Measurements from ENCODE around the gene LDHAL6A. TPM values are rescaled to one million over a fixed set of nuclear protein-coding genes. Genes with fewer than 3 reads are reported as not detected.
"Not testable (repeated sequence)": the region's sequence is repeated elsewhere in the genome, so short reads cannot be mapped to it uniquely, and the experiment has no call there.

The LDHAL6A gene
- not detected for total RNA-seq

DNA sequence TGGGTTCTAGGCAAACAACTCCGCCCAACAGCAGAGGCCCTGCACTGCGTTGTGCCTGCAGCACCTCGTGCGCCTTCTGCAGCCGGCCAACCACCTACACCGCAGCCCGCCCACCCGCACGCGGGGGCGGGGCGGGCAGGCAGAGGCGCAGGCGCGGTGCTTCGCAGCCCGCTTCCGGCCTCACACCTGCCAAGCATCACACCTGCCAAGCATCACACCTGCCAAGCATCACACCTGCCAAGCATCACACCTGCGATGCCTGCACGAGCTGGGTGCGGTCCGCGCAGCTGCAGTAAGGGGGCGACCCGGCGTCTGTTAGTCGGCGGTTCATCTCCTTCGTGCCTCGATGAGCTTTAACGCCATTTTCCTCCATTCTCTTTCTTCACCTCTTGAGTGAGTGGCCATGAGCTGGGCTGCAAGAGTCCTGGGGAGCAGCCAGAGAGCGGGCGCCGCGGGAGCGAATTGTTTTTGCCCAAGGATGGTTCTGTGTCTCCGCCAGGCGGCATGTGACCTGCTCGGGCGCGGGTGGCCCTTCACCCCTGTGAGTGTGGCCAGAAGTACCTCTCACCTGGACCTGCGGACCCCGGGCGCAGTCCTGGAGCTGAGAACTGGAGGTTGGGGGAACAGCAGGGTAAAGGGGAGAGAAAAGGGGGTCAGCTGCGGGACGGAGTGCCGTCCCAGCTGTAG, at the start of gene LDHAL6A:
TSS of gene LDHAL6A (plus strand) at position 171 of the 687 bp plus-strand sequence. CDS start 825 bp downstream, outside the sequence.
- Histone ChIP-seq H3K4me3 (ENCODE audit: low read length in 3 of 3) (no peak within 1 kb of the TSS), H3K9me3 (ENCODE audit: control insufficient read depth in 3 of 3, low read length in 3 of 3) (no peaks in the 10 kb centered on the region), H3K36me3 (ENCODE audit: control insufficient read depth in 3 of 3, insufficient read depth in 3 of 3, low read length in 3 of 3) (no peaks in the 10 kb centered on the region), H3K9ac (ENCODE audit: low read depth in 1 of 3, low read length in 3 of 3) (no peak within 1 kb of the TSS), H3K4me1 (ENCODE audit: control insufficient read depth in 3 of 3, insufficient read depth in 3 of 3, low read length in 3 of 3) (no peaks in the 10 kb centered on the region), H3K27ac (ENCODE audit: low read depth, low read length) (no peak within 1 kb of the TSS), H3K27me3 (ENCODE audit: control insufficient read depth in 3 of 3, insufficient read depth in 3 of 3, low read length in 3 of 3) (peaks cover 4 to 7% (median 5%) of the 10 kb centered on the region in 3 donors)

DNA sequence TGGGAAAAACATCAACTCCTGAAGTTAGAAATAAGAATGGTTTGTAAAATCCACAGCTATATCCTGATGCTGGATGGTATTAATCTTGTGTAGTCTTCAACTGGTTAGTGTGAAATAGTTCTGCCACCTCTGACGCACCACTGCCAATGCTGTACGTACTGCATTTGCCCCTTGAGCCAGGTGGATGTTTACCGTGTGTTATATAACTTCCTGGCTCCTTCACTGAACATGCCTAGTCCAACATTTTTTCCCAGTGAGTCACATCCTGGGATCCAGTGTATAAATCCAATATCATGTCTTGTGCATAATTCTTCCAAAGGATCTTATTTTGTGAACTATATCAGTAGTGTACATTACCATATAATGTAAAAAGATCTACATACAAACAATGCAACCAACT, 48.3 kb upstream of the LDHAL6A start:
- H3K4me3 ChIP-seq (ENCODE audit: low read length in 3 of 3); H3K27me3 ChIP-seq (ENCODE audit: control insufficient read depth in 3 of 3, insufficient read depth in 3 of 3, low read length in 3 of 3); H3K9ac ChIP-seq (ENCODE audit: low read depth in 1 of 3, low read length in 3 of 3); H3K9me3 ChIP-seq (ENCODE audit: control insufficient read depth in 3 of 3, low read length in 3 of 3); H3K4me1 ChIP-seq (ENCODE audit: control insufficient read depth in 3 of 3, insufficient read depth in 3 of 3, low read length in 3 of 3); H3K27ac ChIP-seq (ENCODE audit: low read depth, low read length): not testable (repeated sequence)
- H3K36me3 ChIP-seq (ENCODE audit: control insufficient read depth in 3 of 3, insufficient read depth in 3 of 3, low read length in 3 of 3): peaks cover 33 to 57% (median 54%) of the 10 kb centered on the region in 3 donors

DNA sequence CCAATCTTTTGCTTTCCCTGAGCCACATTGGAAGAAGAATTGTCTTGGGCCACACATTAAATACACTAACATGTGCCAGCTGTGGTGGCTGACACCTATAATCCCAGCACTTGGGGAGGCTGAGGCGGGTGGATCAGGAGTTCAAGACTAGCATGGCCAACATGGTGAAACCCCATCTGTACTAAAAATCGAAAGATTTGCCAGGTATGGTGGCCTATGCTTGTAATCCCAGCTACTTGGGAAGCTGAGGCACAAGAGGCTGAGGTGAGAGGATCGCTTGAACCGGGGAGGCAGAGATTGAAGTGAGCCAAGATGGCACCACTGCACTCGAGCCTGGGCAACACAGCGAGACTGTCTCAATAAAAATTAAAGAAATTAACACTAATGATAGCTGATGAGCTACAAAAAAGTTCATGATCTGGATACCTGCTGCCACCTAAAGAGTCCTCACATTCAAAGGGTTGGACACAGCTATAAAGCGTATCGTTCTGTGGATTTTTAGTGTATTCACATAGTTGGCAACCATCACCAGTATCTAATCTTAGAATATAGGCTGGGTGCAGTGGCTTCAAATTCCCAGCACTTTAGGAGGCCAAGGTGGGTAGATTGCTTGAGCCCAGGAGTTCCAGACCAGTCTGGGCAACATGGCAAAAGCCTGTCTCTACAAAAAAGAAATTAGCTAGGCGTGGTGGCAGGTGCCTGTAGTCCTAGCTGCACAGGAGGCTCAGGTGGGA, 46.9 kb upstream of the LDHAL6A start:
- Histone ChIP-seq H3K4me1 (ENCODE audit: control insufficient read depth in 3 of 3, insufficient read depth in 3 of 3, low read length in 3 of 3) (peaks cover 0 to 3% (median 0%) of the 10 kb centered on the region in 3 donors), H3K36me3 (ENCODE audit: control insufficient read depth in 3 of 3, insufficient read depth in 3 of 3, low read length in 3 of 3) (peaks cover 24 to 44% (median 41%) of the 10 kb centered on the region in 3 donors)

DNA sequence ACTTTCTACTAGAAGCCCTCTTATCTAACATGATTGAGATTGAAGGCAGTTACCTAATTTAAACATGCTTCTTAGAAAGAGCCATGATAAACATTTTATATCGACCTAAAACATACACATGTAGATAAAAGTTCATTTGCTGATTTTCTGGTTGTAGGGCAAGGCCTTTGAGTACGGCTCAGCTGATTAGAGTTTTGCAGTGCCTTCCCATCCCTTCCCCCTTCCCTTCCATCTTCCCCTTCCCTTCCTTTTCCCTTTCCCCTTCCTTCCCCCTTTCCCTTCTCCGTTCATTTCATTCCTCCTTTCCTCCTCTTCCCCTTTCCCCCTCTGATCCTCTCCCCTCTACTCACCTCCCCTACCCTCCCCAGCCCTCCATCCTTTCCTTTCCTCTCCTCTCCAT, 39.2 kb upstream of the LDHAL6A start:
- H3K4me1 ChIP-seq (ENCODE audit: control insufficient read depth in 3 of 3, insufficient read depth in 3 of 3, low read length in 3 of 3): peaks cover 0 to 3% (median 0%) of the 10 kb centered on the region in 3 donors
- H3K27ac ChIP-seq (ENCODE audit: low read depth, low read length): no peak overlapping the region

More for the DNA sequence above, 46.9 kb upstream of the LDHAL6A start:
- H3K4me3 ChIP-seq (ENCODE audit: low read length in 3 of 3): no peak overlapping the region
- no peak overlapping the region for H3K9ac ChIP-seq (ENCODE audit: low read depth in 1 of 3, low read length in 3 of 3)
- no peak overlapping the region for H3K27ac ChIP-seq (ENCODE audit: low read depth, low read length)
- H3K9me3 ChIP-seq (ENCODE audit: control insufficient read depth in 3 of 3, low read length in 3 of 3): no peaks in the 10 kb centered on the region
- H3K27me3 ChIP-seq (ENCODE audit: control insufficient read depth in 3 of 3, insufficient read depth in 3 of 3, low read length in 3 of 3): no peaks in the 10 kb centered on the region

DNA sequence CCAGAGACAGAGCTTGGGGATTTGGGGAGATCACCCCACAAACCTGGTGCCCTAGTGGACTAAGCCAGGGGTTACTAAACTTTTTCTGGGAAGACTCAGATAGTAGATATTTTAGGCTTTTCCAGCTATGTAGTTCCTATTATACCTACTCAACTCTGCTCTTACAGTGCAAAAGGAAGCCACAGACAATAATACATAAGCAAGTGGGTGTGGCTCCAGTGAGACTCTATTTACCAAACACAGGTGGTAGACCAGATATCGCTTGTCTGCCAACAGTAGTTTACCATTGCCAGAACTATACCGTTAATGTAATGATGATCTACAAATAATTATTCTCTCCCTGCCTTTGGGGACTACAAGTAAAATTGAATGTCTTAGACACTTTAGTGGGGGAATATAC, 36.6 kb upstream of the LDHAL6A start:
- Histone ChIP-seq H3K27me3 (ENCODE audit: control insufficient read depth in 3 of 3, insufficient read depth in 3 of 3, low read length in 3 of 3) (no peaks in the 10 kb centered on the region), H3K4me3 (ENCODE audit: low read length in 3 of 3) (no peak overlapping the region), H3K27ac (ENCODE audit: low read depth, low read length) (no peak overlapping the region), H3K9ac (ENCODE audit: low read depth in 1 of 3, low read length in 3 of 3) (no peak overlapping the region), H3K36me3 (ENCODE audit: control insufficient read depth in 3 of 3, insufficient read depth in 3 of 3, low read length in 3 of 3) (no peaks in the 10 kb centered on the region), H3K9me3 (ENCODE audit: control insufficient read depth in 3 of 3, low read length in 3 of 3) (no peaks in the 10 kb centered on the region), H3K4me1 (ENCODE audit: control insufficient read depth in 3 of 3, insufficient read depth in 3 of 3, low read length in 3 of 3) (no peaks in the 10 kb centered on the region)

More for the DNA sequence above, 39.2 kb upstream of the LDHAL6A start:
- Histone ChIP-seq H3K36me3 (ENCODE audit: control insufficient read depth in 3 of 3, insufficient read depth in 3 of 3, low read length in 3 of 3) (no peaks in the 10 kb centered on the region), H3K9me3 (ENCODE audit: control insufficient read depth in 3 of 3, low read length in 3 of 3) (no peaks in the 10 kb centered on the region), H3K9ac (ENCODE audit: low read depth in 1 of 3, low read length in 3 of 3) (no peak overlapping the region), H3K4me3 (ENCODE audit: low read length in 3 of 3) (no peak overlapping the region), H3K27me3 (ENCODE audit: control insufficient read depth in 3 of 3, insufficient read depth in 3 of 3, low read length in 3 of 3) (no peaks in the 10 kb centered on the region)

DNA sequence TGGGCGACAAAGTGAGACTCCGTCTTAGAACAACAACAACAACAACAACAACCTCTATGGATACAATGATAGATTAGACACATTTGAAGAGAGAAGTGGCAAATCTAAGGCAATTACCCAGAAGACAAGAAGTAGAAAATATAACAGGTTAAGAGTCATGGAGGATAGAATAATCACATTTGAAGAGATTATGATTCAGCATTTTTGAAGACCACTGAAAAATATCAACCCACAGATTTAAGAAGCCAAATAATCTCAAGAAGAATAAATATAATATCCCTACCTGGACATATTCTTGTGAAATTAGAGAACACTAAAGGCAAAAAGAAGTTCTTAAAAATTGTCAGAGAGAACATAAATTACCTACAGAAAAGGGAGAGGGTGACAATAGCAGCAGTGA, 35.6 kb upstream of the LDHAL6A start:
- no peaks in the 10 kb centered on the region for H3K27me3 ChIP-seq (ENCODE audit: control insufficient read depth in 3 of 3, insufficient read depth in 3 of 3, low read length in 3 of 3)
- H3K36me3 ChIP-seq (ENCODE audit: control insufficient read depth in 3 of 3, insufficient read depth in 3 of 3, low read length in 3 of 3): no peaks in the 10 kb centered on the region
- no peak overlapping the region for H3K4me3 ChIP-seq (ENCODE audit: low read length in 3 of 3)
- no peak overlapping the region for H3K27ac ChIP-seq (ENCODE audit: low read depth, low read length)
- no peak overlapping the region for H3K9ac ChIP-seq (ENCODE audit: low read depth in 1 of 3, low read length in 3 of 3)
- no peaks in the 10 kb centered on the region for H3K4me1 ChIP-seq (ENCODE audit: control insufficient read depth in 3 of 3, insufficient read depth in 3 of 3, low read length in 3 of 3)
- no peaks in the 10 kb centered on the region for H3K9me3 ChIP-seq (ENCODE audit: control insufficient read depth in 3 of 3, low read length in 3 of 3)

DNA sequence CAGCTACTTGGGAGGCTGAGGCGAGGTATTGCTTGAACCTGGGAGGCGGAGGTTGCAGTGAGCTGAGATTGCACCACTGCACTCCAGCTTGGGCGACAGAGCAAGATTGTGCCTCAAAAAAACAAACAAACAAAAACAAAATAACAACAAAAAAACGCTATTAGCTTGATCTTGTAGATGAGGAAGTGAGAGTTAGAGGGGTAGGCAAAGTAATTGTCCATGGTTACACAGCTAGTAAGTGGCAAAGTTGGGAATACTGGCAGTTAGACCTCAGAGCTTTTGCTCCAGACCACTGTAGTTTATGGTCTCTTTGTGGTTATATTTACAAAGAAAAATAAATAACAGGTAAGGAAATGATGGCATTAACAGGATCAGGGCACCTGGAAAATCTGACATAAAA, 28.4 kb upstream of the LDHAL6A start:
- Histone ChIP-seq H3K27me3 (ENCODE audit: control insufficient read depth in 3 of 3, insufficient read depth in 3 of 3, low read length in 3 of 3) (no peaks in the 10 kb centered on the region), H3K9me3 (ENCODE audit: control insufficient read depth in 3 of 3, low read length in 3 of 3) (no peaks in the 10 kb centered on the region), H3K9ac (ENCODE audit: low read depth in 1 of 3, low read length in 3 of 3) (no peak overlapping the region), H3K36me3 (ENCODE audit: control insufficient read depth in 3 of 3, insufficient read depth in 3 of 3, low read length in 3 of 3) (no peaks in the 10 kb centered on the region), H3K4me1 (ENCODE audit: control insufficient read depth in 3 of 3, insufficient read depth in 3 of 3, low read length in 3 of 3) (no peaks in the 10 kb centered on the region), H3K4me3 (ENCODE audit: low read length in 3 of 3) (no peak overlapping the region), H3K27ac (ENCODE audit: low read depth, low read length) (no peak overlapping the region)

DNA sequence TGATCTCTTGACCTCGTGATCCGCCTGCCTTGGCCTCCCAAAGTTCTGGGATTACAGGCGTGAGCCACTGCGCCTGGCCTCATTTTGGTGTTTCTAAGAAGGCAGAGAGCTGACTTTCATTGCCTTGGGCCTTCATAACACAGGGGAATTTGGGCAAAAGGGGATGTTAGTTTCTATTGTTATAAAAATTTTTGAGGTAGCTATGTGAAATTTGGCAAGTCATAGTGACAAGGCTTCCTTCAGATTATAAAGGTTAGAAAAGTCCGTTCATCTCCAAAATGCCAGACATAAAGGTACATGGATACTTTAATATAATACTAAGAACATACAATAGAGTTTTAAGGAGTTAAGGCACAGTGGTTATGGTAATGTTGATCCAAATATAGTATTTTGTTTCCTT, 26.3 kb upstream of the LDHAL6A start:
- no peaks in the 10 kb centered on the region for H3K27me3 ChIP-seq (ENCODE audit: control insufficient read depth in 3 of 3, insufficient read depth in 3 of 3, low read length in 3 of 3)
- no peaks in the 10 kb centered on the region for H3K9me3 ChIP-seq (ENCODE audit: control insufficient read depth in 3 of 3, low read length in 3 of 3)
- no peaks in the 10 kb centered on the region for H3K4me1 ChIP-seq (ENCODE audit: control insufficient read depth in 3 of 3, insufficient read depth in 3 of 3, low read length in 3 of 3)
- H3K9ac ChIP-seq (ENCODE audit: low read depth in 1 of 3, low read length in 3 of 3): no peak overlapping the region
- H3K4me3 ChIP-seq (ENCODE audit: low read length in 3 of 3): no peak overlapping the region
- H3K36me3 ChIP-seq (ENCODE audit: control insufficient read depth in 3 of 3, insufficient read depth in 3 of 3, low read length in 3 of 3): no peaks in the 10 kb centered on the region
- H3K27ac ChIP-seq (ENCODE audit: low read depth, low read length): no peak overlapping the region

DNA sequence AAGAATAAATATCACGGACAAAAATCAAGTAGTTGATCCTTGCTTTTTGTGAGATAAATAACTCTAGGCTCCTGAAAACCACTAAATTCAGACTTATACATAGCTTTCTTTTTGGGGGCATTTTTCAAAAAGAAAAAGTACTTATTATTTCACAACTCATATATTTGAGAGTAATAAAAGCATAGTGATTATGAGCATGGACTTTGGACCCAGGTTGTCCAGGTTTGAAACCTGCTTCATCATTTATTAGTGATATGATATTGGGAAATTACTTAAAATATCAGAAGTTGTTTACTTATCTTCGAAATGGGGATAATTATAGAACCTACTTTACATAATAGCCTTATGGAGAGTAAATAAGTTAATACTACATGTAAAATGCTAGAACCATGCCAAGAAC, 17.0 kb upstream of the LDHAL6A start:
- no peaks in the 10 kb centered on the region for H3K36me3 ChIP-seq (ENCODE audit: control insufficient read depth in 3 of 3, insufficient read depth in 3 of 3, low read length in 3 of 3)
- H3K4me1 ChIP-seq (ENCODE audit: control insufficient read depth in 3 of 3, insufficient read depth in 3 of 3, low read length in 3 of 3): no peaks in the 10 kb centered on the region
- H3K9me3 ChIP-seq (ENCODE audit: control insufficient read depth in 3 of 3, low read length in 3 of 3): no peaks in the 10 kb centered on the region
- no peak overlapping the region for H3K27ac ChIP-seq (ENCODE audit: low read depth, low read length)
- H3K4me3 ChIP-seq (ENCODE audit: low read length in 3 of 3): no peak overlapping the region
- H3K27me3 ChIP-seq (ENCODE audit: control insufficient read depth in 3 of 3, insufficient read depth in 3 of 3, low read length in 3 of 3): no peaks in the 10 kb centered on the region
- no peak overlapping the region for H3K9ac ChIP-seq (ENCODE audit: low read depth in 1 of 3, low read length in 3 of 3)

DNA sequence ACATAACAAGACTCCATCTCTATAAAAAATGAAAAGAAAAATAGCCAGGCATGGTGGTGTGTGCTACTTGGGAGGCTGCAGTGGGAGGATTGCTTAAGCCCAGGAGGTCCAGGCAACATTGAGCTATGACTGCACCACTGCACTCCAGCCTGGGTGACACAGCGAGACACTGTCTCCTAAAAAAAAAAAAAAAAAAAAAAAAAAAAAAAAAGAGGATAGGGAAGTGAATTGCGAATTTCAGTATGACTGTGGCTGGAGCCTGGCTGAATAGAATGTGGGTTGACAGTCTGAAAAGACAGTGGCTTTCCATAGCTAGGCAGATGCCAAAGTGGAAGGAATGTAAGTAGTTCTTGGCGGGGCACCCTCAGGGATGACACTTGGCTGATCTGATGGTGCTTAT, 6.4 kb upstream of the LDHAL6A start:
- Histone ChIP-seq H3K4me1 (ENCODE audit: control insufficient read depth in 3 of 3, insufficient read depth in 3 of 3, low read length in 3 of 3) (no peaks in the 10 kb centered on the region), H3K36me3 (ENCODE audit: control insufficient read depth in 3 of 3, insufficient read depth in 3 of 3, low read length in 3 of 3) (no peaks in the 10 kb centered on the region), H3K9ac (ENCODE audit: low read depth in 1 of 3, low read length in 3 of 3) (no peak overlapping the region), H3K4me3 (ENCODE audit: low read length in 3 of 3) (no peak overlapping the region), H3K9me3 (ENCODE audit: control insufficient read depth in 3 of 3, low read length in 3 of 3) (no peaks in the 10 kb centered on the region), H3K27ac (ENCODE audit: low read depth, low read length) (no peak overlapping the region), H3K27me3 (ENCODE audit: control insufficient read depth in 3 of 3, insufficient read depth in 3 of 3, low read length in 3 of 3) (no peaks in the 10 kb centered on the region)
